ENCODE data around the gene HSP90AB1.

The HSP90AB1 gene

DNA sequence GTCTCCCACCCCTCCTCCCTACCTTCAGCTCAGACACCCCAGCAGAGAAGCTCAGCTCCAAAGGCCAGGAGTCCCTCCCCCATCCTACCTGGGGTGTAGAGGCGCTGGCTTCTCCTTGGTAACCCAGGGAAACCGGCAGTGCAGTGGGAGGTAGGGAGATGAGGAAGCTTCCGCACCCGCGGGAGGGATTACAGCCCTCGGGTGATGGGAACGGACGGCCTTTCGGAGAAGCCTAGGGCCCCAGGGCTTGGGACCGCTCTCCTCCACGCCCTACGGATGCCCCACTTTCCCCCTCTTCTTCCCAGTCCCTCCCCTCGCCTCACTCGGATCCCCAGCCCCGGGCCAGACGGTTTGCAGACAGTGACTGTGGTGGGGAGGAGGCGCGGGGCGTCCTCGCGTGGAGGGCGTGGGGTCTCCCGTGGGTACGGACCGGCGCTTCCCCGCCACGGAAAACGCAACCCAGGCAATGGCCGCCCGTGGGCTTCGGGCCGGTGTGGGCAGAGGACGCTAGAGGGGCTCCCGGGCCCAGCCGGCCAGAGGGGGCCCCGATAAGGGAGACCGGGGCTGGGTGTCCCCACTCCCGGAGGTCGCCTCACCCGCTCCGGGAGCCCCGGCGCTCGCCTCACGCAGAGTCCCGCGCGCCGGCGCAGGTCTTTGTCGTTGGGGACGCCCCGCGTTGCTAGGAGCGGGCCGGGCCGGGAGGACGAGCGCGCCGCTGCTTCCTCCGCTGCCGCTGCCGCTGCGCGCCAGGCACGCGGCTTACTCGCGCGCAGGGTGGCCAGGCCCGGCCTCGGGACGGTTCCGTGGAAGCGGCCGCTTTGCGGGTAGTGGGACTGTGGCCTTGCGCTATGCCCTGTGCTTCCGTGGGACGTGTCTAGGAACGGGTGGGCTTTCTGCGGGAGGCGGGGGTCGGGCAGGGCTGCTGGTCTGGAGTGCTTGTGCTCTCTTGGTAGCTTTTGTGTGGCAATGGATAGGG, 50.5 kb downstream of the HSP90AB1 start (continued):
- TF ChIP-seq ZNF335 (tag by site-specific recombination; conservative IDR thresholded peaks at IDR 0.05), result 0 out of 2 replicates have a peak, but pooled peaks have one; percentile 11
- TF ChIP-seq ZNF610 (tag by site-specific recombination; IDR thresholded peaks at IDR 0.05; ENCODE audit: borderline replicate concordance), result 0 out of 2 replicates have a peak, but pooled peaks have one; percentile 19
- peak; percentile 43; the same call in 1 of the 2 replicates for TF ChIP-seq ZNF660 (tag by site-specific recombination; IDR thresholded peaks at IDR 0.05)
- TF ChIP-seq, protein P1, sequence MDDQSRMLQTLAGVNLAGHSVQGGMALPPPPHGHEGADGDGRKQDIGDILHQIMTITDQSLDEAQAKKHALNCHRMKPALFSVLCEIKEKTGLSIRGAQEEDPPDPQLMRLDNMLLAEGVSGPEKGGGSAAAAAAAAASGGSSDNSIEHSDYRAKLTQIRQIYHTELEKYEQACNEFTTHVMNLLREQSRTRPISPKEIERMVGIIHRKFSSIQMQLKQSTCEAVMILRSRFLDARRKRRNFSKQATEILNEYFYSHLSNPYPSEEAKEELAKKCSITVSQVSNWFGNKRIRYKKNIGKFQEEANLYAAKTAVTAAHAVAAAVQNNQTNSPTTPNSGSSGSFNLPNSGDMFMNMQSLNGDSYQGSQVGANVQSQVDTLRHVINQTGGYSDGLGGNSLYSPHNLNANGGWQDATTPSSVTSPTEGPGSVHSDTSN (CRISPR knock-in tag; IDR thresholded peaks at IDR 0.05), result peak; percentile 51; the same call in 1 of the 2 replicates
- TF ChIP-seq ZBTB20 (tag by site-specific recombination; IDR thresholded peaks at IDR 0.05), result peak; percentile 58
- TF ChIP-seq ZNF785 (tag by site-specific recombination; IDR thresholded peaks at IDR 0.05), result no peak
- TF ChIP-seq, protein P2, sequence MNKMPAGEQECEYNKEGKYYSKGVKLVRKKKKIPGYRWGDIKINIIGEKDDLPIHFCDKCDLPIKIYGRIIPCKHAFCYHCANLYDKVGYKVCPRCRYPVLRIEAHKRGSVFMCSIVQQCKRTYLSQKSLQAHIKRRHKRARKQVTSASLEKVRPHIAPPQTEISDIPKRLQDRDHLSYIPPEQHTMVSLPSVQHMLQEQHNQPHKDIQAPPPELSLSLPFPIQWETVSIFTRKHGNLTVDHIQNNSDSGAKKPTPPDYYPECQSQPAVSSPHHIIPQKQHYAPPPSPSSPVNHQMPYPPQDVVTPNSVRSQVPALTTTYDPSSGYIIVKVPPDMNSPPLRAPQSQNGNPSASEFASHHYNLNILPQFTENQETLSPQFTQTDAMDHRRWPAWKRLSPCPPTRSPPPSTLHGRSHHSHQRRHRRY (tag by site-specific recombination; IDR thresholded peaks at IDR 0.05), result peak; percentile 30; the same call in 1 of the 2 replicates

DNA sequence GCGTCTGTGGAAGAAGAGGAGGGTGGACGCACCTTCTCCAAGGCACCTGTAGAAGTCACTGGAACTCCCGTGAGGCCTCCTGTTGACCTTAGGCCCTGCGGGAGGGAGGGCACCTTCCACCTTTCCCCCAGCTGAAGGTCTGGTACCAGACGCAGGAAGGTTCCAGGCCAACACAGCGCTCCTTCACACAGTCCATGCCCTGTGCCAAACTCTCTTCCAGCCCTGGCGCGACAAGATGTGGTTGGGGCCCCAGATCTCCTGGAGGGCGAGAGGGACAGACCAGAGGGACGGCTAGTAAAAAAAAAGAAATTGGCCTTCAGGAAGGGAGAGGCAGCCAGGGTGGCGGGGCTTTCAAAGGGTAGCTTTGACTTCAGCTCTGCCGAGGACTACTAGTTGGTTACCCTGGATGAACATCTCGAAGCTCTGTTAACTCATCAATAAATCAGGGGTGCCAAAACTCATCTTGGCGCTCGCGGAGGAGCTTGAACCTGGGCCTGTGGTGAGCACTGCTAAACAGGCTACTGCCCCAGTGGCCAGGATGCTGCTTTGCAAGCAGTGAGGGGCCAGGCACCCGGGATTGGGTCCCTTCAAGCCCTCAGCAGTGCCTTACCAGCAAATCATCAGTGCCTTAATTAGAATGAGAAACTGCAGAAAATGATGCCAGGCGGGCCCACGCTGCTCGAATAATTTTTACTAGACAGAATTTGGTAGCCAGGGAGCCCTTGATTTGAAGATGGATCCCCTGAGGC, 51.3 kb downstream of the HSP90AB1 start:
- ChIA-PET CTCF (interaction anchor here (0.9 to 5.5 kb wide), 6 partner anchors 11 to 40 kb away, joined by 3 to 60 read pairs (median 6); partner anchors contain the start of gene AARS2), POLR2A (interaction anchor here (1.0 to 2.6 kb wide), 4 partner anchors 10 to 89 kb away, joined by 3 to 13 read pairs (median 8); partner anchors contain the start of genes AARS2, CDC5L and HSP90AB1)
- TF ChIP-seq ZNF121 (tag by site-specific recombination; IDR thresholded peaks at IDR 0.05) (peak; percentile 57; the same call in 1 of the 2 replicates), ZNF785 (tag by site-specific recombination; IDR thresholded peaks at IDR 0.05) (no peak), ZNF521 (tag by site-specific recombination; IDR thresholded peaks at IDR 0.05) (no peak), SCRT2 (tag by site-specific recombination; IDR thresholded peaks at IDR 0.05) (peak; percentile 17; the same call in 1 of the 2 replicates), ZNF600 (tag by site-specific recombination; IDR thresholded peaks at IDR 0.05) (peak; percentile 84)
- TF ChIP-seq, protein P3, sequence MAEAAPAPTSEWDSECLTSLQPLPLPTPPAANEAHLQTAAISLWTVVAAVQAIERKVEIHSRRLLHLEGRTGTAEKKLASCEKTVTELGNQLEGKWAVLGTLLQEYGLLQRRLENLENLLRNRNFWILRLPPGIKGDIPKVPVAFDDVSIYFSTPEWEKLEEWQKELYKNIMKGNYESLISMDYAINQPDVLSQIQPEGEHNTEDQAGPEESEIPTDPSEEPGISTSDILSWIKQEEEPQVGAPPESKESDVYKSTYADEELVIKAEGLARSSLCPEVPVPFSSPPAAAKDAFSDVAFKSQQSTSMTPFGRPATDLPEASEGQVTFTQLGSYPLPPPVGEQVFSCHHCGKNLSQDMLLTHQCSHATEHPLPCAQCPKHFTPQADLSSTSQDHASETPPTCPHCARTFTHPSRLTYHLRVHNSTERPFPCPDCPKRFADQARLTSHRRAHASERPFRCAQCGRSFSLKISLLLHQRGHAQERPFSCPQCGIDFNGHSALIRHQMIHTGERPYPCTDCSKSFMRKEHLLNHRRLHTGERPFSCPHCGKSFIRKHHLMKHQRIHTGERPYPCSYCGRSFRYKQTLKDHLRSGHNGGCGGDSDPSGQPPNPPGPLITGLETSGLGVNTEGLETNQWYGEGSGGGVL (tag by site-specific recombination; IDR thresholded peaks at IDR 0.05), result no peak
- TF ChIP-seq, protein P4, sequence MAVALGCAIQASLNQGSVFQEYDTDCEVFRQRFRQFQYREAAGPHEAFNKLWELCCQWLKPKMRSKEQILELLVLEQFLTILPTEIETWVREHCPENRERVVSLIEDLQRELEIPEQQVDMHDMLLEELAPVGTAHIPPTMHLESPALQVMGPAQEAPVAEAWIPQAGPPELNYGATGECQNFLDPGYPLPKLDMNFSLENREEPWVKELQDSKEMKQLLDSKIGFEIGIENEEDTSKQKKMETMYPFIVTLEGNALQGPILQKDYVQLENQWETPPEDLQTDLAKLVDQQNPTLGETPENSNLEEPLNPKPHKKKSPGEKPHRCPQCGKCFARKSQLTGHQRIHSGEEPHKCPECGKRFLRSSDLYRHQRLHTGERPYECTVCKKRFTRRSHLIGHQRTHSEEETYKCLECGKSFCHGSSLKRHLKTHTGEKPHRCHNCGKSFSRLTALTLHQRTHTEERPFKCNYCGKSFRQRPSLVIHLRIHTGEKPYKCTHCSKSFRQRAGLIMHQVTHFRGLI (tag by site-specific recombination; IDR thresholded peaks at IDR 0.05), result peak; percentile 56; the same call in 1 of the 2 replicates
- Histone ChIP-seq H3K36me3 (ENCODE audit: control insufficient read depth in 2 of 2, insufficient read depth in 1 of 2, low read length in 2 of 2) (peaks cover 14 to 36% of the 10 kb centered on the region in 2 experiments; a peak in 2 of 3 replicates), H3K27ac (ENCODE audit: extremely low read depth, low read depth, low read length) (no peak overlapping the region), H3K4me3 (ENCODE audit: low read depth, low read length) (no peak overlapping the region), H3K9me3 (ENCODE audit: control insufficient read depth, insufficient read depth, low read depth, low read length) (no peaks in the 10 kb centered on the region), H3K4me1 (ENCODE audit: control insufficient read depth, insufficient read depth, low read length) (no peaks in the 10 kb centered on the region; the same call in 1 of the 2 replicates)
